Measurements from ENCODE around the gene PPIF. TPM values are rescaled to one million over a fixed set of nuclear protein-coding genes. Genes with fewer than 3 reads are reported as not detected.

Gene PPIF
- total RNA-seq, 3 donors from 2014 or later = 54.6 to 88.5 (median 77.3) TPM

- TF ChIP-seq, protein P1, sequence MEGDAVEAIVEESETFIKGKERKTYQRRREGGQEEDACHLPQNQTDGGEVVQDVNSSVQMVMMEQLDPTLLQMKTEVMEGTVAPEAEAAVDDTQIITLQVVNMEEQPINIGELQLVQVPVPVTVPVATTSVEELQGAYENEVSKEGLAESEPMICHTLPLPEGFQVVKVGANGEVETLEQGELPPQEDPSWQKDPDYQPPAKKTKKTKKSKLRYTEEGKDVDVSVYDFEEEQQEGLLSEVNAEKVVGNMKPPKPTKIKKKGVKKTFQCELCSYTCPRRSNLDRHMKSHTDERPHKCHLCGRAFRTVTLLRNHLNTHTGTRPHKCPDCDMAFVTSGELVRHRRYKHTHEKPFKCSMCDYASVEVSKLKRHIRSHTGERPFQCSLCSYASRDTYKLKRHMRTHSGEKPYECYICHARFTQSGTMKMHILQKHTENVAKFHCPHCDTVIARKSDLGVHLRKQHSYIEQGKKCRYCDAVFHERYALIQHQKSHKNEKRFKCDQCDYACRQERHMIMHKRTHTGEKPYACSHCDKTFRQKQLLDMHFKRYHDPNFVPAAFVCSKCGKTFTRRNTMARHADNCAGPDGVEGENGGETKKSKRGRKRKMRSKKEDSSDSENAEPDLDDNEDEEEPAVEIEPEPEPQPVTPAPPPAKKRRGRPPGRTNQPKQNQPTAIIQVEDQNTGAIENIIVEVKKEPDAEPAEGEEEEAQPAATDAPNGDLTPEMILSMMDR (IDR thresholded peaks at IDR 0.05) = no peak
These were observed 2.6 kb downstream of the PPIF start for GRCh38 chr10:79349766-79350406.

GRCh38 chr10:79350407-79351154 lies 3.3 kb downstream of the PPIF start:
- no peak for ATAC-seq
- H3K4me1 ChIP-seq (ENCODE audit: low read depth) = peaks cover 15% of the 10 kb centered on the region
- H3K4me3 ChIP-seq = no peak overlapping the region
- DNase-seq = no peak
- H3K9me3 ChIP-seq = no peaks in the 10 kb centered on the region
- TF ChIP-seq, protein P1 (IDR thresholded peaks at IDR 0.05) = no peak
- peaks cover 19% of the 10 kb centered on the region for H3K36me3 ChIP-seq (ENCODE audit: low read depth)
- intact Hi-C loops (cut with DNase I, micrococcal nuclease) = no loop called here

More at GRCh38 chr10:79349766-79350406, 2.6 kb downstream of the PPIF start:
- intact Hi-C loops (cut with DNase I, micrococcal nuclease) = no loop called here
- H3K4me1 ChIP-seq (ENCODE audit: low read depth) = peaks cover 15% of the 10 kb centered on the region
- H3K9me3 ChIP-seq = no peaks in the 10 kb centered on the region
- no peak for DNase-seq
- no peak for ATAC-seq
- no peak overlapping the region for H3K4me3 ChIP-seq
- H3K36me3 ChIP-seq (ENCODE audit: low read depth) = peaks cover 19% of the 10 kb centered on the region

- intact Hi-C loops (cut with DNase I, micrococcal nuclease) = no loop called here
- no peak for DNase-seq
- no peak overlapping the region for H3K4me3 ChIP-seq
- peaks cover 15% of the 10 kb centered on the region for H3K4me1 ChIP-seq (ENCODE audit: low read depth)
- no peak for ATAC-seq
- H3K36me3 ChIP-seq (ENCODE audit: low read depth) = peaks cover 19% of the 10 kb centered on the region
- TF ChIP-seq, protein P1 (IDR thresholded peaks at IDR 0.05) = no peak
- H3K9me3 ChIP-seq = no peaks in the 10 kb centered on the region
These were observed 4.1 kb downstream of the PPIF start for GRCh38 chr10:79351332-79351731.

DNA sequence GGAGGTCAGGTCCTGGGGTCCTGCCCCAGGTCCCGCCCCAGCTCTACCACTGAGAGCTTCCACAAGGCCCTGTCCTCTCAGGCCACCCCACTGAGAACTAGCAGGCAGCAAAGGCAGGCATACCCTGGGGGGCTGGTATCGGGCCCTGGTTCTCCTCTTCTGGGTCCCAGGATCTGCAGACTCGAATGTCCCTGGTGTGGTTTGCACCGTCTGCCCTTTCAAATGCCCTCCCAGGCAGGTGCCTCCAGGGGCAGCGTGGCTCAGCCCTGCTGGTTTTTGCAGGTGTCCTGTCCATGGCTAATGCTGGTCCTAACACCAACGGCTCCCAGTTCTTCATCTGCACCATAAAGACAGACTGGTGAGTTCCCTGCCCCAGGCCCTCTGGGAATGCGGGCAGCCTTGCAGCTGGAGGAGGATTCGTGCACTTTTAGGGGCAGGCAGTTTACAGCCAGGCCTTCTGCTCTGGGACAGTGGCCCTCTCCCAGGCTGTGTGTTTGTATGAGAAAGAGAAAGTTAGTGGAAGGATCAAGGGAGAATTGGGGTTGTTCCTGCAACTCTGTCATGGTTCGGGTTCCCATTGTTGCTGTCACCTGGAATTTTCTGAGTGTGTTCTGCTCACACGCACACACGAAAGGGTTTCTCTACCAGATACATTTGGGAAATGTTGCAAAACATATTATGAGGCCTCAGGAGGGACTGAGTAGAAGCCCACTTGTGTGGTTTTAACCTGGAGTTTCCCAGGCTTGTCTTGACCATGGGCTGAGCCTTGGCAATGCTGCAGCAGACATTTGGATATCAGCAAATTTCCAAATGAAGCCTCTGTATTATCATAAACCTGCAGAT lies 5.0 kb downstream of the PPIF start:
- TF ChIP-seq, protein P1 (IDR thresholded peaks at IDR 0.05) = no peak
- peaks cover 15% of the 10 kb centered on the region for H3K4me1 ChIP-seq (ENCODE audit: low read depth)
- DNase-seq (no peak), ATAC-seq (no peak)
- H3K36me3 ChIP-seq (ENCODE audit: low read depth) = peaks cover 19% of the 10 kb centered on the region
- H3K9me3 ChIP-seq = no peaks in the 10 kb centered on the region
- intact Hi-C loops (cut with DNase I, micrococcal nuclease) = no loop called here
- no peak overlapping the region for H3K4me3 ChIP-seq

- Histone ChIP-seq H3K36me3 (ENCODE audit: low read depth) (peaks cover 19% of the 10 kb centered on the region), H3K9me3 (no peaks in the 10 kb centered on the region), H3K4me3 (no peak overlapping the region), H3K4me1 (ENCODE audit: low read depth) (peaks cover 13% of the 10 kb centered on the region)
- TF ChIP-seq, protein P1 (IDR thresholded peaks at IDR 0.05) = no peak
- DNase-seq = no peak
- intact Hi-C loops (cut with DNase I, micrococcal nuclease) = no loop called here
- no peak for ATAC-seq
These were observed 5.7 kb downstream of the PPIF start for GRCh38 chr10:79353000-79353406.

Data from mucosa of descending colon (tissue), 3 donors.